ENCODE measurements around the gene ANGPTL8. TPM values are rescaled to one million over a fixed set of nuclear protein-coding genes. Genes with fewer than 3 reads are reported as not detected.
A peak's percentile ranks its signal among the peaks of the same experiment; 100 is the strongest.

The ANGPTL8 gene
- total RNA-seq, 2 experiments from 2014 or later = not detected

- no peaks in the 10 kb centered on the region for H3K4me1 Mint-ChIP-seq (ENCODE audit: low read depth)
- no peak overlapping the region for H3K4me3 Mint-ChIP-seq
- H3K27ac ChIP-seq (ENCODE audit: low read depth in 1 of 2, low read length in 2 of 2) = no peak overlapping the region
- intact Hi-C loops (cut with DNase I, micrococcal nuclease) = no loop called here
- peaks cover 8% of the 10 kb centered on the region for H3K4me1 ChIP-seq (ENCODE audit: insufficient read depth, low read length)
- DNase-seq = no peak
- H3K9me3 ChIP-seq (ENCODE audit: control insufficient read depth in 1 of 2, insufficient read depth in 1 of 2, low read length in 2 of 2) = no peaks in the 10 kb centered on the region
- peaks cover 26% of the 10 kb centered on the region for H3K27me3 Mint-ChIP-seq
- ATAC-seq (ENCODE audit: poor library complexity) = no peak
- H3K4me3 ChIP-seq (ENCODE audit: low read length) = no peak overlapping the region
- POLR2A ChIA-PET = no interaction called here
- no peaks in the 10 kb centered on the region for H3K36me3 Mint-ChIP-seq (ENCODE audit: low read depth)
- TF ChIP-seq CTCF (IDR thresholded peaks at IDR 0.05) = no peak
- no peaks in the 10 kb centered on the region for H3K9me3 Mint-ChIP-seq
- peaks cover 3 to 5% of the 10 kb centered on the region in 2 experiments for H3K27me3 ChIP-seq (ENCODE audit: control insufficient read depth in 1 of 2, insufficient read depth in 2 of 2, low read length in 2 of 2)
- H3K36me3 ChIP-seq (ENCODE audit: insufficient read depth, low read length) = no peaks in the 10 kb centered on the region
- H3K27ac Mint-ChIP-seq = no peak overlapping the region
- CTCF ChIA-PET = no interaction called here
Observed at GRCh38 chr19:11201791-11202190, 37.6 kb upstream of the ANGPTL8 start.

GRCh38 chr19:11202488-11203193, 36.8 kb upstream of the ANGPTL8 start:
- intact Hi-C loops (cut with DNase I, micrococcal nuclease) = loop anchor here in 1 of 2 experiments (1.0 kb wide), 1 partner anchor 65 kb away; no protein-coding TSS in a partner anchor
- no peak overlapping the region for H3K27ac Mint-ChIP-seq
- ChIA-PET CTCF (no interaction called here), POLR2A (interaction anchor here (0.6 kb wide), 1 partner anchor 144 kb away, joined by 3 read pairs; the partner anchor contains the start of gene CCDC159)
- Histone ChIP-seq H3K4me3 (ENCODE audit: low read length) (no peak overlapping the region), H3K36me3 (ENCODE audit: insufficient read depth, low read length) (no peaks in the 10 kb centered on the region), H3K27ac (ENCODE audit: low read depth in 1 of 2, low read length in 2 of 2) (no peak overlapping the region), H3K4me1 (ENCODE audit: insufficient read depth, low read length) (peaks cover 3% of the 10 kb centered on the region), H3K9me3 (ENCODE audit: control insufficient read depth in 1 of 2, insufficient read depth in 1 of 2, low read length in 2 of 2) (no peaks in the 10 kb centered on the region), H3K27me3 (ENCODE audit: control insufficient read depth in 1 of 2, insufficient read depth in 2 of 2, low read length in 2 of 2) (peaks cover 0 to 2% of the 10 kb centered on the region in 2 experiments)
- H3K27me3 Mint-ChIP-seq = peaks cover 26% of the 10 kb centered on the region
- H3K4me3 Mint-ChIP-seq = no peak overlapping the region
- ATAC-seq (ENCODE audit: poor library complexity) (no peak), DNase-seq (no peak)
- H3K36me3 Mint-ChIP-seq (ENCODE audit: low read depth) = no peaks in the 10 kb centered on the region
- no peaks in the 10 kb centered on the region for H3K9me3 Mint-ChIP-seq
- no peak for TF ChIP-seq CTCF (IDR thresholded peaks at IDR 0.05)
- H3K4me1 Mint-ChIP-seq (ENCODE audit: low read depth) = no peaks in the 10 kb centered on the region

- Mint-ChIP-seq H3K36me3 (ENCODE audit: low read depth) (no peaks in the 10 kb centered on the region), H3K4me1 (ENCODE audit: low read depth) (no peaks in the 10 kb centered on the region), H3K27me3 (peaks cover 26% of the 10 kb centered on the region), H3K4me3 (no peak overlapping the region), H3K27ac (no peak overlapping the region), H3K9me3 (no peaks in the 10 kb centered on the region)
- peak; percentile 66 for TF ChIP-seq CTCF (IDR thresholded peaks at IDR 0.05)
- H3K27ac ChIP-seq (ENCODE audit: low read depth in 1 of 2, low read length in 2 of 2) = no peak overlapping the region
- CTCF ChIA-PET = interaction anchor here (0.6 kb wide), 1 partner anchor 77 kb away, joined by 4 read pairs; no protein-coding TSS in a partner anchor
- DNase-seq = peak in 13 of 14 experiments; percentile 11 to 64 (median 26)
- no peak for ATAC-seq (ENCODE audit: poor library complexity)
- intact Hi-C loops (cut with DNase I, micrococcal nuclease) = loop anchor here in 1 of 2 experiments (1.0 to 2.0 kb wide), 3 partner anchors 66 to 261 kb away; no protein-coding TSS in a partner anchor
- H3K36me3 ChIP-seq (ENCODE audit: insufficient read depth, low read length) = no peaks in the 10 kb centered on the region
- peaks cover 0 to 2% of the 10 kb centered on the region in 2 experiments for H3K27me3 ChIP-seq (ENCODE audit: control insufficient read depth in 1 of 2, insufficient read depth in 2 of 2, low read length in 2 of 2)
- H3K9me3 ChIP-seq (ENCODE audit: control insufficient read depth in 1 of 2, insufficient read depth in 1 of 2, low read length in 2 of 2) = no peaks in the 10 kb centered on the region
- no peak overlapping the region for H3K4me3 ChIP-seq (ENCODE audit: low read length)
- no peaks in the 10 kb centered on the region for H3K4me1 ChIP-seq (ENCODE audit: insufficient read depth, low read length)
- POLR2A ChIA-PET = interaction anchor here (0.6 kb wide), 1 partner anchor 143 kb away, joined by 3 read pairs; the partner anchor contains the start of gene CCDC159
Observed at GRCh38 chr19:11203194-11204075, 36.0 kb upstream of the ANGPTL8 start.

Measured in CD4-positive, alpha-beta T cell (primary cell).